ENCODE results near the gene B3GNT5. TPM values are rescaled to one million over a fixed set of nuclear protein-coding genes. Genes with fewer than 3 reads are reported as not detected.

The B3GNT5 gene
- total and polyA plus RNA-seq, 9 of the 15 experiments (the other 6 are each of a cell fraction or from before 2014, with no cell fraction given) = 8.8 to 23.8 (median 14.4) TPM

- TF ChIP-seq ZC3H4 (CRISPR knock-in tag; IDR thresholded peaks at IDR 0.05; ENCODE audit: borderline replicate concordance) (no peak), ESRRA (IDR thresholded peaks at IDR 0.05; ENCODE audit: borderline replicate concordance, low read depth) (no peak), ZHX1 (conservative IDR thresholded peaks at IDR 0.05; ENCODE audit: low read length) (no peak), FIP1L1 (IDR thresholded peaks at IDR 0.05; ENCODE audit: low read depth, low read length, poor library complexity, severe bottlenecking) (no peak), ZBTB40 (IDR thresholded peaks at IDR 0.05) (no peak), ZBTB40 (CRISPR knock-in tag; IDR thresholded peaks at IDR 0.05) (no peak), ZBED1 (IDR thresholded peaks at IDR 0.05) (no peak), U2AF1 (optimal IDR thresholded peaks at IDR 0.05; ENCODE audit: low read depth, low read length) (no peak), RBM14 (IDR thresholded peaks at IDR 0.05; ENCODE audit: borderline replicate concordance, insufficient read depth, low read depth, low read length) (no peak)
Measured at GRCh38 chr3:183270344-183270743, 17.3 kb downstream of the B3GNT5 start (continued).
